ENCODE data around the gene RPS18. TPM values are rescaled to one million over a fixed set of nuclear protein-coding genes. Genes with fewer than 3 reads are reported as not detected.

RPS18 gene
- total and polyA plus RNA-seq, 9 of the 15 experiments (the other 6 are each of a cell fraction or from before 2014, with no cell fraction given): 5,023 to 17,516 (median 8,131) TPM

- TF ChIP-seq BRF2 (IDR thresholded peaks at IDR 0.05; ENCODE audit: borderline replicate concordance, insufficient read depth, insufficient read length): no peak
- TF ChIP-seq MCM7 (IDR thresholded peaks at IDR 0.05): no peak
- no peak for TF ChIP-seq PCBP1 (IDR thresholded peaks at IDR 0.05; ENCODE audit: low read depth, low read length, poor library complexity, severe bottlenecking)
- TF ChIP-seq FOXP1 (CRISPR knock-in tag; IDR thresholded peaks at IDR 0.05): no peak
- TF ChIP-seq XRCC5 (IDR thresholded peaks at IDR 0.05; ENCODE audit: low read depth, low read length): peak; percentile 66; the same call in 1 of the 2 replicates
- no peak for TF ChIP-seq MGA (IDR thresholded peaks at IDR 0.05)
- TF ChIP-seq ZFP30 (CRISPR knock-in tag; IDR thresholded peaks at IDR 0.05; ENCODE audit: borderline replicate concordance): no peak
- TF ChIP-seq BCOR (IDR thresholded peaks at IDR 0.05): 0 out of 2 replicates have a peak, but pooled peaks have one; percentile 25
- TF ChIP-seq YY1 (IDR thresholded peaks at IDR 0.05; ENCODE audit: borderline replicate concordance in 1 of 3, control insufficient read depth in 1 of 3, extremely low read depth in 1 of 3, insufficient read depth in 3 of 3, insufficient read length in 1 of 3, insufficient replicate concordance in 2 of 3, low read depth in 1 of 3, low read length in 2 of 3): peak in 2 of 3 experiments; percentile 4 to 7
These were observed 40.7 kb downstream of the RPS18 start (continued) for GRCh38 chr6:33312361-33313104.

All from K562 (cell line).